GM12878 (cell line): ENCODE measurements around the gene RBM43.

Source experiments
- CEBPB ChIP-seq, 2 experiments: fragments of 150-350 bp in 1 of 2; IDR thresholded peaks; 2 replicates each; pipeline ENCODE4 v1.6.1; 2012 to 2014; ENCODE audit warnings: low read depth in 2 of 2, low read length in 2 of 2, borderline replicate concordance in 1 of 2, inconsistent platforms in 1 of 2
- CREB1 ChIP-seq: IDR thresholded peaks from 2 replicates; pipeline ENCODE4 v1.6.1; 2012; ENCODE audit warnings: low read depth, mild to moderate bottlenecking, inconsistent platforms
- EZH2 ChIP-seq: IDR thresholded peaks from 2 replicates; pipeline ENCODE4 v1.6.1; 2012; ENCODE audit warnings: low read depth, mild to moderate bottlenecking, control low read depth, inconsistent platforms, low read length, borderline replicate concordance; ENCODE audit not compliant: control insufficient read depth
- POLR2A ChIP-seq: IDR thresholded peaks from 2 replicates; pipeline ENCODE4 v1.6.1; 2011; ENCODE audit warnings: low read depth, mild to moderate bottlenecking, low read length
- REST ChIP-seq: IDR thresholded peaks from 2 replicates; pipeline ENCODE4 v1.6.1; 2012; ENCODE audit warnings: mild to moderate bottlenecking, low read depth, low read length
- SPI1 ChIP-seq: IDR thresholded peaks from 2 replicates; pipeline ENCODE4 v1.6.1; 2011; ENCODE audit warnings: low read depth, mild to moderate bottlenecking, low read length, moderate library complexity, borderline replicate concordance; ENCODE audit not compliant: insufficient read depth
- TAF1 ChIP-seq: IDR thresholded peaks from 2 replicates; pipeline ENCODE4 v1.6.1; 2011; ENCODE audit warnings: mild to moderate bottlenecking, low read depth, low read length, borderline replicate concordance
- ZBTB4 ChIP-seq: fragments of 450-650 bp; formaldehyde crosslinking; IDR thresholded peaks from 2 replicates; pipeline ENCODE4 v1.4.0; 2022; ENCODE audit warnings: mild to moderate bottlenecking, moderate library complexity
- ZNF687 ChIP-seq: fragments of 450-650 bp; IDR thresholded peaks from 2 replicates; pipeline ENCODE4 v1.6.1; 2017; ENCODE audit warnings: mild to moderate bottlenecking, moderate library complexity
- TF ChIP-seq, protein P1 (sequence below), 3 experiments: IDR thresholded peaks in 2 of 3; conservative IDR thresholded peaks in 1 of 3; 2 replicates each; pipeline ENCODE4 v1.5.1; 2011; ENCODE audit warnings: low read depth in 3 of 3, low read length in 3 of 3, mild to moderate bottlenecking in 3 of 3, control low read depth in 2 of 3, moderate library complexity in 2 of 3, inconsistent platforms in 1 of 3, mixed read lengths in 1 of 3; ENCODE audit not compliant: control insufficient read depth in 2 of 3, insufficient read depth in 1 of 3; ENCODE audit errors: extremely low read depth in 1 of 3

GRCh38 chr2:151207100-151207499 lies 54.6 kb downstream of the RBM43 start:
- no peak for TF ChIP-seq EZH2
- TF ChIP-seq, protein P1, sequence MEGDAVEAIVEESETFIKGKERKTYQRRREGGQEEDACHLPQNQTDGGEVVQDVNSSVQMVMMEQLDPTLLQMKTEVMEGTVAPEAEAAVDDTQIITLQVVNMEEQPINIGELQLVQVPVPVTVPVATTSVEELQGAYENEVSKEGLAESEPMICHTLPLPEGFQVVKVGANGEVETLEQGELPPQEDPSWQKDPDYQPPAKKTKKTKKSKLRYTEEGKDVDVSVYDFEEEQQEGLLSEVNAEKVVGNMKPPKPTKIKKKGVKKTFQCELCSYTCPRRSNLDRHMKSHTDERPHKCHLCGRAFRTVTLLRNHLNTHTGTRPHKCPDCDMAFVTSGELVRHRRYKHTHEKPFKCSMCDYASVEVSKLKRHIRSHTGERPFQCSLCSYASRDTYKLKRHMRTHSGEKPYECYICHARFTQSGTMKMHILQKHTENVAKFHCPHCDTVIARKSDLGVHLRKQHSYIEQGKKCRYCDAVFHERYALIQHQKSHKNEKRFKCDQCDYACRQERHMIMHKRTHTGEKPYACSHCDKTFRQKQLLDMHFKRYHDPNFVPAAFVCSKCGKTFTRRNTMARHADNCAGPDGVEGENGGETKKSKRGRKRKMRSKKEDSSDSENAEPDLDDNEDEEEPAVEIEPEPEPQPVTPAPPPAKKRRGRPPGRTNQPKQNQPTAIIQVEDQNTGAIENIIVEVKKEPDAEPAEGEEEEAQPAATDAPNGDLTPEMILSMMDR (IDR thresholded peaks at IDR 0.05 in 2 of 3, conservative IDR thresholded peaks at IDR 0.05 in 1 of 3; ENCODE audit: control insufficient read depth in 2 of 3, extremely low read depth in 1 of 3, insufficient read depth in 1 of 3, low read depth in 3 of 3, low read length in 3 of 3): no peak
- TF ChIP-seq SPI1: no peak
- no peak for TF ChIP-seq REST
- TF ChIP-seq TAF1: no peak
- TF ChIP-seq ZBTB4 (CRISPR knock-in tag): no peak
- no peak for TF ChIP-seq POLR2A
- TF ChIP-seq ZNF687: no peak
- TF ChIP-seq CEBPB (IDR thresholded peaks at IDR 0.05; ENCODE audit: borderline replicate concordance in 1 of 2, low read depth in 2 of 2, low read length in 2 of 2): no peak
- no peak for TF ChIP-seq CREB1
